ENCODE results near the gene CDK5RAP1. TPM values are rescaled to one million over a fixed set of nuclear protein-coding genes. Genes with fewer than 3 reads are reported as not detected.

Gene CDK5RAP1
- total and polyA plus RNA-seq, 7 donors, result 12.0 to 30.0 (median 20.6) TPM

DNA sequence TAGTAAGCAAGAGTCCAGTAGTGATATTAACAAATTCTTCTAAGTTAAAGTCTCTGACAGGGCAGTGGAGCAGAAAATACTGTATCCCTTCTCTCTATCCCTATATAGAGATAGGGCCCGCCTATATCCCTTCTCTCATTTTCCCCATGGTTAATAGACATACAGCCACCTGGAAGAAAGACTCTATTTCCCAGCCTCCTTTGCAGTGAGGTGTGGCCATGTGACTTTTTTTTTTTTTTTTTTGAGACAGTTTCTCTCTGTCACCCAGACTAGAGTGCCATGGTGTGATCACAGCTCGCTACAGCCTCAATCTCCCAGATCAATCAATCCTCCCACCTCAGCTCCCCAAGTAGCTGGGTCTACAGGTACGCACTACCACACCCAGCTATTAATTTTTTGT is 16.7 kb upstream of the CDK5RAP1 start:
- Histone ChIP-seq H3K36me3 (peaks cover 0 to 14% (median 4%) of the 10 kb centered on the region in 4 donors), H3K4me1 (peaks cover 0 to 12% (median 7%) of the 10 kb centered on the region in 4 donors), H3K27me3 (no peaks in the 10 kb centered on the region), H3K9me3 (no peaks in the 10 kb centered on the region), H3K27ac (no peak overlapping the region), H3K4me3 (no peak overlapping the region)
- TF ChIP-seq, protein P1, sequence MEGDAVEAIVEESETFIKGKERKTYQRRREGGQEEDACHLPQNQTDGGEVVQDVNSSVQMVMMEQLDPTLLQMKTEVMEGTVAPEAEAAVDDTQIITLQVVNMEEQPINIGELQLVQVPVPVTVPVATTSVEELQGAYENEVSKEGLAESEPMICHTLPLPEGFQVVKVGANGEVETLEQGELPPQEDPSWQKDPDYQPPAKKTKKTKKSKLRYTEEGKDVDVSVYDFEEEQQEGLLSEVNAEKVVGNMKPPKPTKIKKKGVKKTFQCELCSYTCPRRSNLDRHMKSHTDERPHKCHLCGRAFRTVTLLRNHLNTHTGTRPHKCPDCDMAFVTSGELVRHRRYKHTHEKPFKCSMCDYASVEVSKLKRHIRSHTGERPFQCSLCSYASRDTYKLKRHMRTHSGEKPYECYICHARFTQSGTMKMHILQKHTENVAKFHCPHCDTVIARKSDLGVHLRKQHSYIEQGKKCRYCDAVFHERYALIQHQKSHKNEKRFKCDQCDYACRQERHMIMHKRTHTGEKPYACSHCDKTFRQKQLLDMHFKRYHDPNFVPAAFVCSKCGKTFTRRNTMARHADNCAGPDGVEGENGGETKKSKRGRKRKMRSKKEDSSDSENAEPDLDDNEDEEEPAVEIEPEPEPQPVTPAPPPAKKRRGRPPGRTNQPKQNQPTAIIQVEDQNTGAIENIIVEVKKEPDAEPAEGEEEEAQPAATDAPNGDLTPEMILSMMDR (IDR thresholded peaks at IDR 0.05), result no peak
- no peak for TF ChIP-seq POLR2AphosphoS5 (IDR thresholded peaks at IDR 0.05)
- TF ChIP-seq EP300 (IDR thresholded peaks at IDR 0.05), result no peak
- TF ChIP-seq POLR2A (IDR thresholded peaks at IDR 0.05), result no peak
- no peak for DNase-seq
- 90 to 93% methylated on average over 3 of the region's 3 CpGs for whole genome bisulfite sequencing, 2 donors
- intact Hi-C loops (cut with DNase I), result no loop called here

GRCh38 chr20:33415948-33416347 is 14.6 kb upstream of the CDK5RAP1 start:
- intact Hi-C loops (cut with DNase I), result no loop called here

DNA sequence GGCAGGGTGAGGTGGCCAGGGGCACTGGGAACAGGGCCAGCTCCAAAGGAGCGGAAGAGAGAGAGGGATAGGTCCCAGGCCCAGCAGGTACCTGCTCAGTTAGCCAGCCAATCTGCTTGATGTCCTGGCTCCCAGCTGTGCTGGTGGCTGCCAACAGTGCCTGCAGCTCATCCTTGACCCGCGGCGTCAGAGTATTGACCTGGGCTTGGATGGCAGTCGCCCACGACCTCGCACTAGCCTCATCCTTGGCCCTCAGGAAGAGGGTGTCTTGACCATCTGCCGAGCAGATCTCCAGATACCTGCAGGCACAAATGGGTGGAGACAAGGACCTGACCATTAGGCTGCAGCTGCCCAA is 11.1 kb upstream of the CDK5RAP1 start:
- Histone ChIP-seq H3K27me3 (no peaks in the 10 kb centered on the region), H3K36me3 (peaks cover 0 to 51% (median 20%) of the 10 kb centered on the region in 4 donors), H3K9me3 (no peaks in the 10 kb centered on the region), H3K4me3 (no peak overlapping the region), H3K27ac (no peak overlapping the region), H3K4me1 (peaks cover 0 to 8% (median 3%) of the 10 kb centered on the region in 4 donors)
- TF ChIP-seq POLR2AphosphoS5 (IDR thresholded peaks at IDR 0.05) (no peak), EP300 (IDR thresholded peaks at IDR 0.05) (no peak), POLR2A (IDR thresholded peaks at IDR 0.05) (no peak)
- TF ChIP-seq, protein P1 (IDR thresholded peaks at IDR 0.05), result no peak
- 93 to 94% methylated on average over 8 of the region's 8 CpGs for WGBS, 2 donors
- DNase-seq, result no peak
- intact Hi-C loops (cut with DNase I), result no loop called here

More at GRCh38 chr20:33415948-33416347, 14.6 kb upstream of the CDK5RAP1 start:
- no peak overlapping the region for H3K4me3 ChIP-seq
- H3K27ac ChIP-seq, result no peak overlapping the region
- no peaks in the 10 kb centered on the region for H3K27me3 ChIP-seq
- H3K36me3 ChIP-seq, result peaks cover 0 to 35% (median 16%) of the 10 kb centered on the region in 4 donors
- DNase-seq, result no peak
- 27 to 66% methylated on average over 8 of the region's 8 CpGs for WGBS, 2 donors
- no peak for TF ChIP-seq POLR2A (IDR thresholded peaks at IDR 0.05)
- TF ChIP-seq, protein P1 (IDR thresholded peaks at IDR 0.05), result peak in 2 of 4 experiments; percentile 28 to 37
- no peak for TF ChIP-seq EP300 (IDR thresholded peaks at IDR 0.05)
- H3K9me3 ChIP-seq, result no peaks in the 10 kb centered on the region
- peaks cover 0 to 5% (median 0%) of the 10 kb centered on the region in 4 donors for H3K4me1 ChIP-seq

DNA sequence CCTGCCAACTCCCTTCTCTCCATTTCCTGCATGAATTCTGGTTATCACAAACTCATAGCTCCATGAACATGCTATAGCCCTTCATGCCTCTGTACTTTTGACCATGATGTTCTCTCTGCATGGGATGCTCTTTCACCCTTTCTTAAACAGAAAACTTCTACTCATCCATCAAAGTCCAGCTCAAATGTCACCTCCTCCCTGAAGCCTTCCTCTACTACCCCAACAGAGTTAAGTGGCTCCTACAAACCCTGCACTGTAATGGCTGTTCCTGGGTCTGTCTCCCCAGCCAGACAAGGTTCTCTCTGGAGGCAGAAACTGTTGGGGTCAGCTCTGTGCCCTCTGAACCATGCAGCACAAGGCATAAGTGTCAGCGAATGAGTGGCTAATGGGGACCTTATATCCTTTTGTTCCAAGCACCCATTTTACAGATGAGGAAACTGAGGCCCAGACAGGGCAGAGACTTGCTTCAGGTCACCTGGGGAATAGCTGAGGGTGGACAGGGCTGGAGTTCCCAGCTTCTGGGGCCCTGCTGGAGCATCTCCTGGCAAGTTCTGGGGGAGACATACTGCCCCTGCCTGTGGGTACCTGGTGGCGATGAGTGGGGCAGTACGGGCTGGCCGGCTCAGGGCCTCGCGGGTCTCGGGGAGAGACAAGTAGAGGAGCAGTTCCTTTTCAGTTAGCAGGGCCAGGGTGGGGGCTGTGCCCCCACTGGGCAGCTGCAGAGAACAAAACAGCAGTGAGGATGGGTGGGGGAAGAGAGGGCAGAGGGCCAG is 10.6 kb upstream of the CDK5RAP1 start:
- H3K4me3 ChIP-seq, result no peak overlapping the region
- TF ChIP-seq POLR2AphosphoS5 (IDR thresholded peaks at IDR 0.05) (no peak), POLR2A (IDR thresholded peaks at IDR 0.05) (no peak), EP300 (IDR thresholded peaks at IDR 0.05) (no peak)
- TF ChIP-seq, protein P1 (IDR thresholded peaks at IDR 0.05), result no peak
- intact Hi-C loops (cut with DNase I), result no loop called here
- WGBS, 2 donors, result 95 to 97% methylated on average over 7 of the region's 7 CpGs
- H3K4me1 ChIP-seq, result peaks cover 0 to 8% (median 3%) of the 10 kb centered on the region in 4 donors
- no peak for DNase-seq
- no peaks in the 10 kb centered on the region for H3K9me3 ChIP-seq
- no peaks in the 10 kb centered on the region for H3K27me3 ChIP-seq
- H3K27ac ChIP-seq, result no peak overlapping the region
- H3K36me3 ChIP-seq, result peaks cover 0 to 52% (median 20%) of the 10 kb centered on the region in 4 donors

Measured in sigmoid colon (tissue), 7 donors.